Glomerular endothelial cell (primary cell): ENCODE measurements around the gene HAVCR1. TPM values are rescaled to one million over a fixed set of nuclear protein-coding genes. Genes with fewer than 3 reads are reported as not detected.
"Not testable (repeated sequence)": the region's sequence is repeated elsewhere in the genome, so short reads cannot be mapped to it uniquely, and the experiment has no call there.

Experiments
- DNase-seq: peaks from one replicate; pipeline ENCODE4 v3.0.0-alpha.2; 2011; ENCODE audit warnings: low read depth, low spot score; ENCODE audit errors: extremely low read depth
- total RNA-seq: library from RNA; depleted of rRNA; stranded (reverse); fragments of >200 nt; gene quantifications from 2 replicates; pipeline ENCODE4 v1.2.3, GENCODE V29; 2015

HAVCR1 gene
- 0.15 TPM in 1 of 2 replicates, not detected in the other for total RNA-seq

DNA sequence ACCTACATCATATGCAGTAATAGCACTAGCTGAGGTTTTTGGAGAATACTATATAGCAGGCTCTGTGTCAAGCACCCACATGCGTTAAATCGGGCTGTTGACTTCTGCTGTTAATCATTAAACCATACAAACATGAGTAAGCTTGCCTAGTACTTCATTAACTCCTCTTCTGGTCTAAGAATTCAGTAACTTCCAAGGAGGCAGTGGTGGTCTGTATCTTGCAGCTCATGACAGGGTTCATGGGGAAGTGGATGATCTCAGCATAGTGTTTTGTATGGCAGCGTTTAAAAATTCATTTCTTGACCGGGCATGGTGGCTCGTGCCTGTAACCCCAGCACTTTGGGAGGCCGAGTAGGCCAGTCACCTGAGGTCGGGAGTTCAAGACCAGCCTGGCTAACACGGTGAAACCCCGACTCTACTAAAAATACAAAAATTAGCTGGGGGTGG, at the start of gene HAVCR1:
Gene HAVCR1 (minus strand): TSS at position 24 of the 447 bp plus-strand sequence. CDS start 1,173 bp downstream, outside the sequence.
- no peak for DNase-seq

DNA sequence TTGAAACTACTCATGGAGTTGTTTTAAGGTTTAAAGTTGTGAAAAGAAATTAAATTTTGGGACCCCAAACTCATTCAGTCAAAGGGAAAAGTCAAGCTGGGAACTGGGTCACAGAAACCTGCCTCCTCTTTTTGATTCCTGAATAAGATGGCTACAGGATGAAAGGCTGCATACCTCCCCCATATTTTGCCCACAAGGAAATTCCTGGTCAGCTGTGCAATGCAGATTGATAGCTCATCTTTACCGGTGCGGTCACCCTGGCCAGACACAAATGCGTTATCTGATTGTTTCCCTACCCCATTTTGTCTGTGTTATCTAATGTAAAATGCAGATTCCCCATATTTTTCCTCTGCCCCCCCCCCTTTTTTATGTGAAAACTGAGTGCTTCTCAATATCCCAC, 48.6 kb upstream of the HAVCR1 start:
- no peak for DNase-seq

DNA sequence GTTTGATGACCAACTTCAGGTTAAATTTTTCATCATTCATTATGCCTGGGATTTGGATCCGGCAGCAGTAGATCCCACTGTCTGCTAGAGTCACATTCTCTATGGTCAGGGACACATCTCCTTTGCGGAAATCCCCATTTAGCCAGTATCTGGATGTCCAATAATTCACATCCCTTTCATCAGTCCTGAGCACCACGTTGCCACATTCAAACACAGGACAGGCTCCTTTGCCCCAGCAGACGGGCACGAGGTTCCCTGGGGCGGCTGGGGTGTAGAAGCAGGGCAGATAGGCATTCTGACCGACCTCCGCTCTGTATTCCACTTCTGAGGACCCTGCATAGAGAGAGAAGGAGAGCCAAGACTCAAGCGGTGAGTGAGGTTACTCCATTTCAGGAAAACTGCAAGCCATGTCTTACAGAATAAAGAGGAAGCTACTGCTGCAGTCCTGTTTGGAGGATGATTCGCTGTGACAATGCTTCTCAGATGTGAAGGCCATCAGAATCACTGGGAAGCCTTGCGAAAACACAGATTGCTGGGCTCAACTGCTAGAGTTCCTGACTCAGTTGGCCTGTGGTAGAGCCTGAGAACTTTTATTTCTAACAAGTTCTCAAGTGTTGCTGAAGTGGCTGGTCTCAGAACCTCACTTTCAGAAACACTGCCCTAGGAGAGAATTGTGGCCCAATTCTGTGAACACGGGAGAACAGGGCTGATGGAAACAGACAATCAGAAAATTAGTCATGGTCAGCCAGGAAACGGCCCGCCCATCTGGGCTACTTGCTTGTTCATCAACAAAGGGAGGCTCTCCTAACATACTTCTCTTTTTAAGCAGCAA, 47.9 kb upstream of the HAVCR1 start:
- DNase-seq: no peak

DNA sequence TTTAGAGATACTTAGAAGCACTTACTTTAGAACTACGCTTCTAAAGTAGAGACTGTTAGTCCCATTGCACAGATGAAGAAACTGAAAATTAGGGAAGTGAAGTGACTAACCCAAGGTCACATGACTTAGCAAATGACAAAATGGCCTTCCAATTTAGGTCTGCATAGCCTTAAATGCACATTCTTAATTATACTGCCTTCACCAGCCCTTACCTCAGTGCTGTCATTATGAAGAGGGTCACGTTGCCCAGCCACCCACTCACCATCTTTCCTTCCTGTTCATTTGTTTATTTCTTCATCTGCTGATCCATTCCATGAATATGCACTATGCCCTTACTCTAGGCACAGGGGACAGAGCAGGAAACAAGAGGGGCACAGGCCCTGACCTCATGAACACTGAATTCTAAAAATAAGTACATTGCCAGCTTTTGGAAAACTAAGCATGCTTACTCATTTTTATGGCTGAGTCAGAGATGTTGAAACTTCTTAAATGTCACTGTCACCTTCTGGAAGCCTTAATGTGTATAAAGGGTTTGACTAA, 41.3 kb upstream of the HAVCR1 start:
- DNase-seq: no peak

DNA sequence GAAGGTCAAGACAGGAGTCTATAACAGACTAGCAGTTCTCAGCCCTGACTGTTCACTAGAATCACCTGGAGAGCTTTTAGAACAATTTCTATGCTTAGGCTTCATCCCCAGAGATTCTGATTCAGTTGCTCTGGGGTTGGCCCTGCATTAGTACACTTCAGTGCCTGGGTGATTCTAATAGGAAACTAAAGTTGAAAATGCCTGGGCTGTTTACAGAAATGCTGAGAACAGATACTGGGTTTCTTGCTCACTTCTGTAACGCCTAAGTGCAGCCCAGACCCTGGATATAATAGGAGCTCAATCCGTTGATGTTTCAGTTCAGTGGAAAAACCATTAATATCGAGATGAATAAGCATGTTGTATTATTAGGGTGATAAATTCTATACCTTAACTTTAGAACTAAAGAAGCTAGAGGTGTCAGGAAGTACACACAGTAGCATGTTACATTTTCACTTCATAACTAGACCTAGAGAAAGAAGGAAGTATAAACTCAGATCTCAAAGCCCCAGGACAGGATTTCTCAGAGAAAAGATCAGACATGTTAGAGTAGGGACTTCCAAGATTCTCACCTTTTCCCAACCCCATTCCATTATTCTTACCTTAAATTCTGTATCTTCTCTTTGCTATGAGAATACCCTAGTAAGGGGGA, 29.6 kb upstream of the HAVCR1 start:
- DNase-seq: no peak

DNA sequence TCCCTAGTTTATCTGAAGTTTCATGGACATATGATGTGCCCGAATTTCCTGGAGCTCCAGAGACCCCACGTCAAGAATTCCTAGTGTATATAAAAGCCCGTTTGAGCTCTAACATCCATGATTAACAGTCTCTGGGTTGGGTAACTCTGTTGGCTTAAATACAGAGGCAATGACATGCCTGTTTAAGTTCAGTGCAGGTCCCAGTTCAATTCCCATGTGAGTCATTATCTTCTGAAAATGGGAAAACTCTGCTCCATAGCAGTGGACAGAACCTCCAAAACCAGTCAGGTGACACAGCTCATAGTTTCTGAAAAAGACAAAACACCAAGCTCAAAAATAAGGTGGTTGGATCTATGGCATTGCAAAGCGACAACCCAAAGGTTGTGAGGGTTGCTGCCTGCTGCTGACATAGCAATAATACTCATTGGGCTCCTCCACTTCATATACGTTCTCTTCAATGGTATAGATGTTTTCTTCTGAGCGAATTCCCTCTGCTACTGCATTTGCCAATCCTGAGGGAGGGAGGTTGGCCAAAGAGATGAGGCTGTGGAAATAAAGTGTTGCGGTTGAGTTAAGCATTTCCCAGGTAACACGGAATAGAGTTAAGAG, 27.9 kb upstream of the HAVCR1 start:
- no peak for DNase-seq

DNA sequence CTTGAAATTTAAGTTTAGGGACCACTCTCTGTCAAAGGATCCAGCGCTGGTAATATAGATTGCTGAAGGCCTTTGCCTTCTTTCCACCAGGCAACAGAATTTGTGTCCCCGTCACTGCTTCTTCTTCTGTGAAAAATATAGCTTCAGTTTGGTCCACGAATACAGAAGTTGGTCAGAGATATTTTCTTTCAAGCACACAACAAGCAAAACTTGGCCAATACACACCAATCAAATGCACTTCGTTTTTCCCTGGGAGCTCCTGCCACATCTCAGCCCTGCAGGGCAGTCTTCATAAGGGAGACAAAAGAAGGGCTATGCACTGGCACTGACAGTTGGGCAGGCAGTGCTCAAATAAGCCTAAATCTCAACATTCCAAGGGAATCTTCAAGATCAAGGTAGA, 27.0 kb upstream of the HAVCR1 start:
- no peak for DNase-seq

DNA sequence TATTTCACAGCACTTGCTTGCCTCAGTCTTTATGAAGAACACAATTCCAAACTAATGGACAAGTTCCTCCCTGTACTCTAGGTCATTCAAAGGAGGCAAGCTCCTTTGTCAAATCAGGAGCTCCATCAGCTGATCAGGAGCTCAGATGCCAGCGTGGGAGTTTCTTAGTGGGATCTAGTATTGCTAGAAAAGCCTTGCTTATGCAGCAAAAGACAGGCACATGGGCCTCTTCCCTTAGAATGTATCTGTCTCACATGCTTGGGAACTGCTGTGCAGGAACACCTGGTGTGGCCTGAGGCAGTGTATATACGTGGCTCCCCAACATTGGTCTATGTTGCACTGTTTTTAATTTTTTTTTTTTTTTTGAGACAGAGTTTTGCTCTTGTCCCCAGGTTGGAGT, 21.4 kb upstream of the HAVCR1 start:
- DNase-seq: no peak

DNA sequence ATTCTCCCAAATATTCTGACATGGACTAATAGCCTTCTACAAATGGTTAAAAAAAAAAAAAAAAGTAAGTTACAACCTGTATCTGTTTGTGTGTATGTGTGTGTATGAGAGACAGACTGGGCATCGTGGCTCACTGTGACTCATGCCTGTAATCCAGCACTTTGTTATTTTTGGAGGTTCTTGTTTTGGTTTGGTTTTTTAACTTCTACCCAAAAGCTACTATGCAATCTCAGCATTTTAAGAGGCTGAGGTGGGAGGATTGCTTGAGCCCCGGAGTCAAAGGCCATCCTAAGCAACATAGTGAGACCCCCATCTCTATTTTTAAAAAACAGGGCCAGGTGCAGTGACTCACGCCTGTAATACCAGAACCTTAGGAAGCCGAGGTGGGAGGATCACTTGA, 17.6 kb upstream of the HAVCR1 start:
- DNase-seq: no peak

DNA sequence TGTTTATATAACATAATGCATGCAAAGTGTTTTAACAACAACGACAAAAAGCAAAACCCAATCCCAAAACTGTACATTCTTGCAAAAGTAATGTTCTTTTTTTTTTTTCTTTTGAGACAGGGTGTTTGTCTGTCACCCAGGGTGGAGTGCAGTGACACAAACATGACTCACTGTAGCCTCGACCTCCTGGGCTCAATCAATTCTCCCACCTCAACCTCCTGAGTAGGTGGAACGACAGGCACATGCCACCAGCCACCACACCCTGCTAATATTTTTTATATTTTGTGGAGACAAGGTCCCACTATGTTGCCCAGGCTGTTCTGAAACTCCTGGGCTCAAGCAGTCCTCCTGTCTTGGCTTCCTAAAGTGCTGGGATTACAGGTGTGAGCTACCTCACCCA, 13.6 kb upstream of the HAVCR1 start:
- DNase-seq: no peak

DNA sequence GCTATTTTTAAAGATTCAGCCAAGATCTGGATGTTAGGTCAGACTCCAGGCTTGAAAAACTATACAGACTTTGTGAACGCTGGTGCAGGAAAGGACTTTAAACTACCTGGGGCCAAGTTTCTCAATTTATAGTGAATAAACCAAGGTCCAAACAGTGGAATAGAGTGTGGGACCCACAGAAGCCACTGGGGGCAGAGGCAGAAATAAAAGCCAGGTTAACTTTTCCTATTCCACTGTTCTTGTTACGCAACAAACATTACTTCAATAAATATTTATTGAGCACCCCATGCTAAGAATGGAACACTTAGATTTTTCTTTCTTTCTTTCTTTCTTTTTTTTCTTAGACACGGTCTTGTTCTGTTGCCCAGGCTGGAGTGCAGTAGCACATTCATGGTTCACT, 11.0 kb upstream of the HAVCR1 start:
- no peak for DNase-seq

DNA sequence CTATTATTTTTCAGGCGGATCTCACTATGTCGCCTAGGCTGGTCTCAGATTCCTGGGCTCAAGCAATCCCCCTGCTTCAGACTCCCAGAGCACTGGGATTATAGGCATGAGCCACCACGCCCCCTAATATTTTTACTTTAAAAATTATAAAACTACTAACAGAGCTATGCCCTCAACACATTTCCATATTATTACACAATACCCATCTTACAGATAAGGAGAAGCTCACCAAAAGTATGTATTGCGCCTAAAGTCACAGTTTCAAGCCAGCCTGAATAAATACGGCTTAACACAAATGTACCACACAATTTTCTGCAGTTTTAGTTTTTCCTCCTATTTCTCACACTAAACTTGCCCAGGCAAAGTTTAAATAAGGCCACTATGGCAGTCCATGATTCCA, 9.9 kb upstream of the HAVCR1 start:
- no peak for DNase-seq

DNA sequence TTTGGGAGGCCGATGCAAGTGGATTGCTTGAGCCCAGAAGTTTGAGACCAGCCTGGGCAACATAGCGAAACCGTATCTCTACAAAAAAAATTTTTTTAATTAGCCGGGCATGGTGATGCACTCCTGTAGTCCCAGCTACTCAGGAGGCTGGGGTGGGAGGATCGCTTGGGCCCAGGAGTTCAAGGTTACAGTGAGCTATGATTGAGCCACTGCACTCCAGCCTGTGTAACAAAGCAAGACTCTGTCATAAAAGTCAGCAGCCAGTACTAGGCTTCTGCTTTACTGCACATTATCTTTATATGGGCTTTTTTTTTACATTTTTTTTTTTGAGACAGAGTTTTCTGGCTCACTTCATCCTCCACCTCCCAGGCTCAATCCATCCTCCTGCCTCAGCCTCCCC, 9.4 kb upstream of the HAVCR1 start:
- DNase-seq: no peak

DNA sequence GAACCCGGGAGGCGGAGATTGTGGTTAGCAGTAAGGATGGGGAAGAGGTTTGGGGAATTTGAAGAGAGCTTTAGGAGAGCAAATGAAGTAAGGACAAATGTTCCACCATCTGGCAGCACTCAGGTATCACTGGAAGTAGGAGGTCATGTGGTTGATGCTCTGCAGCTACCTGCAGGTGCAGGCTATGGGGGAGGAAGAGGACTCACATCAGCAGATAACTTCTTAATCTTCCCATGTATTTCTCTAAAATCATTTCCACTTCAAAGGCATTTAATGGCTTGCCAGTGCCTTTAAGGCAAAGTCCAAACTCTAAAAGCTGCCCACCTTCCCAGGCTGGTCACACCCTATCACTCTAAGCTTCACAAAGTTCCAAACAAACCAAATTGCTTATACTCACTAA, 8.1 kb upstream of the HAVCR1 start:
- no peak for DNase-seq

DNA sequence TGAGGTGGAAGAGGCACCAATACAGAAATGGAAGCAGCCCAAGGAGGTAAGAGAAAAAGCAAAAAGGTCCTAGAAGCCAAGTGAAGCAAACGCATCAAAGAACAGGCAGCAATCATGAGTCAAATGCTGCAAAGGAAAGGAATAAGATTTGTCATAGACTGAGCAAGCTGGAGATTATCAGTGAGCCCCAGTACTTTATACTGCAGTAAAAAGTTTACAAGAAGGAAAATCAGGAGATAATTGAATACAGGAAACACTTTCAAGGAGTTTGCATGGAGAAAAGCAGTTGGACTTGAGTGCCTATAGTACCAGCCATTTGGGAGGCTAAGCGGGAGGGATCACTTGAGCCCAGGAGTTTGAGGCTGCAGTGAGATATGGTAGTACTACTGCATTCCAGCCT, 7.2 kb upstream of the HAVCR1 start:
- no peak for DNase-seq

DNA sequence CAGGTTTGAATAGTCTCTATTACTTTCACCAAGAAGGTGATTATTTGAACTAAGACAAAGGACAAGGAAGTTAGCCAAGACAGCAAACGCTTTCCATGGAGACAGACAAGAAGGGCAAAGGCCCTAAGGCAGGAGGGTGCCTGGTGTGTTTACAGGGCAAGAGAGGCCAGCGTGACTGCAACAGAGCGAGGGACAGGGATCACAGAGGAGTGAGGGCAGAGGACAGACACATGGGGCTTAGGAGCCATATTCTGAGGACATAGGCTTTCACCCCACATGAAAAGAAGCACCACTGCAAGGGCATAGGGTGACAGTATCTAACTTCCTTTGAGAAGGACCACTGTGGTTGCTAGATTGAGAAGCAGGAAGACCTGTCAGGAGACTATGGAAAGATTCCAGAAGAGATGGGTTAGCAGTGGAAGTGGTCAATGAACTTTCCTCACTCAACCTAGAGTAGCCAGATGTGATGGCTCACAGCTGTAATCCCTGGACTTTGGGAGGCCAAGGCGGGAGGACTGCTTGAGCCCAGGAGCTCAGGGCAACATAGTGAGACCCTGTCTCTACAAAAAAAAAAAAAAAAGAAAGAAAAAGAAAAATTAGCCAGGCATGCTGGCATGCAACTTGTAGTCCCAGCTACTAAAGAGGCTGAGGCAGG, 5.0 kb upstream of the HAVCR1 start:
- no peak for DNase-seq

DNA sequence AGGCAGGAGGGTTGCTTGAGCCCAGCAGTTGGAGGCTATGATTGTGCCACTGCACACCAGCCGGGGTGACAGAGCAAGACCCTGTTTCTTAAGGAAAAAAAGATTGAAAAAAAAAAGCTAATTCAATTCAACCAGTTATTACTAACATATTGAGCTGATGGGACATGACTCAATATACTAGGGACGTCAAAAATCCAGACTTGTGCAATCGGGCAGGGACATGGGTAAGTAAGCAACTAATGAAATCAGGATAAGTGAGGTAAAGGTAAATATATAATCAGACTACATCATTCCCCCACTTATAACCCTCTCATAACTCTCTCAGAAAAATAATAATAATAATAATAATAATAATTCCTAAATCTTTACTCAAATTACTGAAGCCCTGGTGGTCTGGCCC, 975 bp upstream of the HAVCR1 start:
- DNase-seq: no peak

DNA sequence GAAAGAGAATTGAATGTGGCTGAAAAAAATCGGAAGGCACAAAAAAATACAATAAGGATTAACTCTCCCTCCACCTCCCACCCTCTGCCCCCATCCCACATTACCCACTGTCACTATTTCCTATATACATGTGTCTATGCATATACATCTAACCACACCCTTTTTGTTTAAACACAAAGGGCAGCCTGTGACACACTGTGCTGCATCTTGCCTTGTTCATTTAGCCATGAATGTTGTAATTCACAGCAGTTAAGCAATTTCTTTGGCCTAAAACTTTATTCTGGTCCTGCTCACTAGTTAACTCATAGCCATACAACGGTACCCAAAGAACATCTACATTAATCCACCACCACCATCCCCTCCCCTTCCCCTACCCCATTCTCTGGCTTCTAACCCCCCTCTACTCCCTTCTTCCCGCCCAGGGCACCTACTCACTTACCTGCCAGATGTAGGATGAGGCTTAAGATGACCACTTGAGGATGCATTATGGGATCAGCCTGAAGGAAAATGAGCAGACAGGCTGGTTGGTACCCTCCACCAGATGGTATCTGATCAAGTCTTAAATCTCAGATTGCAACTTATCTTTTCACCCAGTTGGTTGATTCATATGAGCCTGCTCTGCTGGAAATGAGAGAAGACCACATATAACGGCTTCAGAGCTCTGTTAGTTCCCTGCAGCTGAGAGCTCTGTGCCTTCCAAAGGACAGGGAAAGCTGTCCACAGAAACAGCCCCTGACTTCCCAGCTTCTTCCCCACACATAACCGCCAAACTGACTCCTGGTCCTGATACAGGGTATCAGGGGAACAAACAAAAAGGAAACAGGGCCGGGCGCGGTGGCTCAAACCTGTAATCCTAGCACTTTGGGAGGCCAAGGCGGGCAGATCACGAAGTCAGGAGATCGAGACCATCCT, 1.2 kb downstream of the HAVCR1 start:
- DNase-seq: no peak

DNA sequence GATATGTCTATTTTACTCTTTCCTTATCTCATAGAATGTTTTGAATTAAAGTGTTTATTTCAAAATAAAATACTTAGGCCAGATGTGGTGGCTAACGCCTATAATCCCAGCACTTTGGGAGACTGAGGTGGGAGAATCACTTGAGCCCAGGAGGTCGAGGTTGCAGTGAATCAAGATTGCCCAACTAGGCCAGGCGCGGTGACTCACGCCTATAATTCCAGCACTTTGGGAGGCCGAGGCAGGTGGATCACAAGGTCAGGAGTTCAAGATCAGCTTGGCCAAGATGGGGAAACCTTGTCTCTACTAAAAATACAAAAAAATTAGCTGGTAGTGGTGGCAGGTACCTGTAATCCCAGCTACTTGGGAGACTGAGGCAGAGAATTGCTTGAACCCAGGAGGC, 2.1 kb downstream of the HAVCR1 start:
- not testable (repeated sequence) for DNase-seq

DNA sequence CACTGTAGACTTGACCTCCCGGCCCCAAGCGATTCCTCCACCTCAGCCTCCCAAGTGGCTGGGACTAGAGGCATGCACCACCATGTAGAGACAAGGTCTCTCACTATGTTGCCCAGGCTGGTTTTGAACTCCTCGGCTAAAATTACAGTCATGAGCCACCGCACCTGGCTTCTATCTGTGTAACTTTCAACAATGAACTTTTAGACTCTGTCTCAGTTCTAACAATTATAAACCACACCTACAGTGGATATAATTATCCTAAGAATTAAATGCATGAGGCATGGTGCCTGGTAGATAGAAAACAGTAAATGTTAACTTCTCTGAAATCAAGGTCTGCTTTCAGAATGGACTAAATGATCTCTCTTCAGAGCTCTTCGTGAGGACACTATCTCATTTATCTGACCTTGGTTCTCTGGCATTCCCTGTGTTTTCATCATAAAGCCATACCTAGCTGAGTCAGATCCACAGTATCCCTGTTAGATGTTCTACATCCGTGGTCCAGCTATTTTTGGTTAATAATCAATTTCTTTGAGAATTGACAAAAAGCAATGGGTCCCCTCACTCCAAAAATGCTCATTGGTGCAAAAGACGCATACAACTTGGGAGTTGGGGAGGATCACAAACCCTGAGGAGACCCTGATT, 7.2 kb downstream of the HAVCR1 start:
- no peak for DNase-seq
